Astrocyte (in vitro differentiated cells and primary cell): Measurements from ENCODE around the gene FHL2. TPM values are rescaled to one million over a fixed set of nuclear protein-coding genes. Genes with fewer than 3 reads are reported as not detected.

Experiments used
- DNase-seq: peaks from one replicate; pipeline ENCODE4 v3.0.0-alpha.2; 2010; ENCODE audit warnings: low read depth
- FAIRE-seq: peaks from 2 replicates; lab custom pipeline; 2011; peaks lifted over from hg19 to GRCh38; lab: Jason Lieb, UNC
- H2AFZ ChIP-seq: 2 replicates; pipeline ENCODE4 v1.6.0; 2012; ENCODE audit warnings: low read depth, low read length, inconsistent platforms
- H3K27ac ChIP-seq: 2 replicates; pipeline ENCODE4 v1.5.1; 2011; ENCODE audit warnings: low read depth, low read length, inconsistent platforms
- H3K27me3 ChIP-seq: 2 replicates; pipeline ENCODE4 v1.6.0; 2011; ENCODE audit warnings: low read length, inconsistent platforms; ENCODE audit not compliant: insufficient read depth
- H3K36me3 ChIP-seq: 2 replicates; pipeline ENCODE4 v1.5.1; 2011; ENCODE audit warnings: low read length, inconsistent platforms; ENCODE audit not compliant: insufficient read depth
- H3K4me1 ChIP-seq: 2 replicates; pipeline ENCODE4 v1.5.1; 2011; ENCODE audit warnings: low read length, inconsistent platforms; ENCODE audit not compliant: insufficient read depth
- H3K4me2 ChIP-seq: 2 replicates; pipeline ENCODE4 v1.6.0; 2012; ENCODE audit warnings: low read length, inconsistent platforms
- H3K4me3 ChIP-seq: 2 replicates; pipeline ENCODE4 v1.5.1; 2011; ENCODE audit warnings: low read depth, mild to moderate bottlenecking, low read length, inconsistent platforms; ENCODE audit not compliant: insufficient read depth
- H3K79me2 ChIP-seq: 2 replicates; pipeline ENCODE4 v1.6.0; 2012; ENCODE audit warnings: mild to moderate bottlenecking, low read length, inconsistent platforms; ENCODE audit not compliant: insufficient read depth
- H3K9ac ChIP-seq: 2 replicates; pipeline ENCODE4 v1.6.0; 2012; ENCODE audit warnings: mild to moderate bottlenecking, low read length, inconsistent platforms
- H3K9me3 ChIP-seq: 2 replicates; pipeline ENCODE4 v1.5.1; 2012; ENCODE audit warnings: low read depth, mild to moderate bottlenecking, low read length, inconsistent platforms; ENCODE audit not compliant: insufficient read depth
- H4K20me1 ChIP-seq: 2 replicates; pipeline ENCODE4 v1.6.0; 2012; ENCODE audit warnings: low read length, inconsistent platforms; ENCODE audit not compliant: insufficient read depth
- H3K27ac Mint-ChIP-seq: one replicate; pipeline ENCODE4 v1.8.0; 2021; ENCODE audit warnings: mild to moderate bottlenecking, mixed read lengths; ENCODE audit not compliant: unreplicated experiment
- H3K27me3 Mint-ChIP-seq: one replicate; pipeline ENCODE4 v1.8.0; 2021; ENCODE audit warnings: low read depth, mixed read lengths; ENCODE audit not compliant: unreplicated experiment
- H3K36me3 Mint-ChIP-seq: one replicate; pipeline ENCODE4 v1.8.0; 2021; ENCODE audit warnings: low read depth, mixed read lengths; ENCODE audit not compliant: unreplicated experiment
- H3K4me1 Mint-ChIP-seq: one replicate; pipeline ENCODE4 v1.8.0; 2021; ENCODE audit warnings: low read depth, mixed read lengths; ENCODE audit not compliant: unreplicated experiment
- H3K4me3 Mint-ChIP-seq: one replicate; pipeline ENCODE4 v1.8.0; 2021; ENCODE audit warnings: mild to moderate bottlenecking, moderate library complexity, mixed read lengths; ENCODE audit not compliant: unreplicated experiment
- H3K9me3 Mint-ChIP-seq: one replicate; pipeline ENCODE4 v1.8.0; 2021; ENCODE audit warnings: mild to moderate bottlenecking, mixed read lengths; ENCODE audit not compliant: unreplicated experiment
- CTCF ChIP-seq: IDR thresholded peaks from 2 replicates; pipeline ENCODE4 v1.5.1; 2011; ENCODE audit warnings: low read depth, mild to moderate bottlenecking, inconsistent platforms, low read length, moderate library complexity; ENCODE audit not compliant: insufficient read depth
- EZH2 ChIP-seq: IDR thresholded peaks from 2 replicates; pipeline ENCODE4 v1.6.1; 2012; ENCODE audit warnings: mild to moderate bottlenecking, low read length, inconsistent platforms; ENCODE audit not compliant: insufficient read depth
- total RNA-seq: library from RNA; stranded (reverse); gene quantifications from 2 replicates; pipeline ENCODE4 v1.2.1, GENCODE V29; 2021

FHL2 gene
- total RNA-seq, 1 donor from 2014 or later, result 104 TPM

DNA sequence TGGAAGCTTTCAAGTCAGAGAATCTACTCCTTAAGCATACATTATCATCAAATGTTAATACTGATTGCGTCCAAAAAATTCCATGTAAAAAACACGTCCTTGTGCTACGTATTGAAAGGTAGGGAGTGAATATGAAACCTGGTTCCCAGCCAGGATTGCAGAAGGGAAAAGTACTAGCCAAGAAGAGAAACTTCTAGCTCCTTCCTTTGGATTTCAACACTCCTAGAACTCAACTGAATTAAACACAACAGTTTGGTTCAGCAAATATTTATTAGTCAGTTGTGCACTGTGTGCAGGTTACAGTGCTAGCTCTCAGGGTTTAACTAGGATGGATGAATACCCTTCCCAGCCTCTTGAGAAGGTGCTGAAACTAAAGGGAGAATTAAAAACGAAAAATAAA lies 33.9 kb upstream of the FHL2 start:
- TF ChIP-seq EZH2 (no peak), CTCF (no peak)

GRCh38 chr2:105432044-105432399 lies 33.2 kb upstream of the FHL2 start:
- no peaks in the 10 kb centered on the region for H3K79me2 ChIP-seq
- FAIRE-seq, result no peak
- no peaks in the 10 kb centered on the region for H3K9me3 ChIP-seq
- no peak overlapping the region for H3K4me3 ChIP-seq
- Mint-ChIP-seq H3K9me3 (peaks cover 5% of the 10 kb centered on the region), H3K36me3 (no peaks in the 10 kb centered on the region), H3K27ac (no peak overlapping the region), H3K4me3 (no peak overlapping the region), H3K4me1 (peaks cover 4% of the 10 kb centered on the region), H3K27me3 (peaks cover 3% of the 10 kb centered on the region)
- no peak overlapping the region for H3K9ac ChIP-seq
- peaks cover 3% of the 10 kb centered on the region for H3K4me1 ChIP-seq
- H3K4me2 ChIP-seq, result no peak overlapping the region
- H3K27me3 ChIP-seq, result peaks cover 9% of the 10 kb centered on the region
- H2AFZ ChIP-seq, result no peak overlapping the region
- H3K27ac ChIP-seq, result no peak overlapping the region
- no peak for DNase-seq
- no peaks in the 10 kb centered on the region for H4K20me1 ChIP-seq
- H3K36me3 ChIP-seq, result no peaks in the 10 kb centered on the region
- no peak for TF ChIP-seq EZH2
- no peak for TF ChIP-seq CTCF

More for the DNA sequence above, 33.9 kb upstream of the FHL2 start:
- no peaks in the 10 kb centered on the region for H3K36me3 Mint-ChIP-seq
- H3K79me2 ChIP-seq, result no peaks in the 10 kb centered on the region
- H3K4me1 ChIP-seq, result peaks cover 3% of the 10 kb centered on the region
- H4K20me1 ChIP-seq, result no peaks in the 10 kb centered on the region
- no peak for FAIRE-seq
- peaks cover 3% of the 10 kb centered on the region for H3K27me3 Mint-ChIP-seq
- no peak overlapping the region for H2AFZ ChIP-seq
- no peak overlapping the region for H3K4me2 ChIP-seq
- H3K4me3 Mint-ChIP-seq, result no peak overlapping the region
- no peak overlapping the region for H3K27ac Mint-ChIP-seq
- no peaks in the 10 kb centered on the region for H3K9me3 ChIP-seq
- peaks cover 5% of the 10 kb centered on the region for H3K9me3 Mint-ChIP-seq
- no peak overlapping the region for H3K9ac ChIP-seq
- DNase-seq, result no peak
- H3K27me3 ChIP-seq, result peaks cover 5% of the 10 kb centered on the region
- no peaks in the 10 kb centered on the region for H3K4me1 Mint-ChIP-seq
- no peak overlapping the region for H3K4me3 ChIP-seq
- H3K36me3 ChIP-seq, result no peaks in the 10 kb centered on the region
- no peak overlapping the region for H3K27ac ChIP-seq

- H3K27ac Mint-ChIP-seq, result peak overlapping the region; percentile 58
- H2AFZ ChIP-seq, result no peak overlapping the region
- DNase-seq, result peak; percentile 41
Observed at GRCh38 chr2:105431367-105432043, 32.7 kb upstream of the FHL2 start.

More at GRCh38 chr2:105431367-105432043, 32.7 kb upstream of the FHL2 start:
- Histone ChIP-seq H3K4me2 (no peak overlapping the region), H3K4me1 (peaks cover 3% of the 10 kb centered on the region), H3K27ac (no peak overlapping the region), H4K20me1 (no peaks in the 10 kb centered on the region), H3K79me2 (no peaks in the 10 kb centered on the region), H3K27me3 (peaks cover 15% of the 10 kb centered on the region), H3K9me3 (no peaks in the 10 kb centered on the region), H3K36me3 (no peaks in the 10 kb centered on the region), H3K4me3 (no peak overlapping the region), H3K9ac (no peak overlapping the region)
- Mint-ChIP-seq H3K4me3 (no peak overlapping the region), H3K27me3 (peaks cover 3% of the 10 kb centered on the region), H3K9me3 (peaks cover 5% of the 10 kb centered on the region), H3K36me3 (no peaks in the 10 kb centered on the region), H3K4me1 (peaks cover 8% of the 10 kb centered on the region)
- TF ChIP-seq EZH2, result no peak
- TF ChIP-seq CTCF, result no peak
- FAIRE-seq, result no peak
